Activated T-cell treated with anti-CD3 and anti-CD28 coated beads, Interleukin-2, amount 50 U/mL, for 24 hours (primary cell): ENCODE results near the gene LBHD2.
"Not testable (repeated sequence)": the region's sequence is repeated elsewhere in the genome, so short reads cannot be mapped to it uniquely, and the experiment has no call there.

Source experiments
- DNase-seq: peaks from one replicate; pipeline ENCODE4 v3.0.0-alpha.2; 2020
- H3K27ac Mint-ChIP-seq: 2 replicates; pipeline ENCODE4 v1.8.0; 2020; ENCODE audit warnings: mild to moderate bottlenecking, mixed read lengths
- H3K27me3 Mint-ChIP-seq: 2 replicates; pipeline ENCODE4 v1.8.0; 2020; ENCODE audit warnings: mixed read lengths
- H3K36me3 Mint-ChIP-seq: 2 replicates; pipeline ENCODE4 v1.8.0; 2020; ENCODE audit warnings: low read depth, mixed read lengths
- H3K4me1 Mint-ChIP-seq: 2 replicates; pipeline ENCODE4 v1.8.0; 2020; ENCODE audit warnings: low read depth, mixed read lengths
- H3K4me3 Mint-ChIP-seq: 2 replicates; pipeline ENCODE4 v1.8.0; 2020; ENCODE audit warnings: mild to moderate bottlenecking, moderate library complexity, mixed read lengths
- H3K9me3 Mint-ChIP-seq: 2 replicates; pipeline ENCODE4 v1.8.0; 2020; ENCODE audit warnings: mixed read lengths

LBHD2 gene

GRCh38 chr14:103084021-103084919, at the start of gene LBHD2:
LBHD2 (plus strand) TSS chr14:103084210; CDS start chr14:103086013, 1,803 bp downstream.
- Mint-ChIP-seq H3K4me1 (no peaks in the 10 kb centered on the region), H3K4me3 (no peak within 1 kb of the TSS), H3K9me3 (no peaks in the 10 kb centered on the region), H3K27me3 (peaks cover 27% of the 10 kb centered on the region), H3K27ac (no peak within 1 kb of the TSS), H3K36me3 (no peaks in the 10 kb centered on the region)
- no peak for DNase-seq

- Mint-ChIP-seq H3K4me1 (peaks cover 7% of the 10 kb centered on the region), H3K27ac (no peak overlapping the region), H3K4me3 (no peak overlapping the region), H3K27me3 (peaks cover 11% of the 10 kb centered on the region), H3K36me3 (no peaks in the 10 kb centered on the region), H3K9me3 (peaks cover 5% of the 10 kb centered on the region)
- no peak for DNase-seq
Observed at GRCh38 chr14:103041464-103041863, 42.5 kb upstream of the LBHD2 start.

DNA sequence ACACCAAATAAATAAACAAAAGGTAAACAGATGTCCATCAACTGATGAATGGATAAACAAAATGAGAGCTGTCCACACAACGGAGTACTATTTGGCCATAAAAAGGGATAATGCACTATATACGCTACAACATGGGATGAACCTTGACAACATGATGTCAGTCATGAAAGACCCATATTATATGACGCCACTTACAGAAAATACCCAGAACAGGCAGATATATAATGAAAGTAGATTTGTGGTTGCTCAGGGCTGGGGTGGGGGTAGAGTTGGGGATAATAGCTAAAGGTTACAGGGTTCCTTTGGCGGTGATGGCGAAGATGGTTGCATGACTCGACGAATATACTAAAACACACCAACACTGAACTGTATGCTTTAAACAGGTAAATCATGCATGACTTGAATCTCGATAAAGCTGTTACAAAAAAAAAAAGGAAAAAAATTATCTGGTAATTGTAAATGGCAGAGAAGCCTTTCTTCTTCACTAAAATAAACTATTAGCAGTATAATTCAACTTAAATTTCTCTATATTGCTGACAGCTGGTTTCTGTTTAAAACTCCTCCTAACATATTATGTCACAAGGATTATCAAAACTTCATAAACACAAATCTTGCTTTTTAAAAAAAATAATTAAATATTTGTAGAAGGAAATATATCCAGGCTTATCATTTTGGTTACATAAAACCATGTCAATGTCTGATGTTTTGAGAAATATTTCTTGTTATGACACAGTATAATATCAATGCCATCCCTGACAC, 40.6 kb upstream of the LBHD2 start:
- no peak overlapping the region for H3K27ac Mint-ChIP-seq
- no peaks in the 10 kb centered on the region for H3K36me3 Mint-ChIP-seq
- H3K4me3 Mint-ChIP-seq = no peak overlapping the region
- peaks cover 14% of the 10 kb centered on the region for H3K27me3 Mint-ChIP-seq
- H3K9me3 Mint-ChIP-seq = peaks cover 5% of the 10 kb centered on the region
- H3K4me1 Mint-ChIP-seq = peaks cover 7% of the 10 kb centered on the region
- DNase-seq = no peak

DNA sequence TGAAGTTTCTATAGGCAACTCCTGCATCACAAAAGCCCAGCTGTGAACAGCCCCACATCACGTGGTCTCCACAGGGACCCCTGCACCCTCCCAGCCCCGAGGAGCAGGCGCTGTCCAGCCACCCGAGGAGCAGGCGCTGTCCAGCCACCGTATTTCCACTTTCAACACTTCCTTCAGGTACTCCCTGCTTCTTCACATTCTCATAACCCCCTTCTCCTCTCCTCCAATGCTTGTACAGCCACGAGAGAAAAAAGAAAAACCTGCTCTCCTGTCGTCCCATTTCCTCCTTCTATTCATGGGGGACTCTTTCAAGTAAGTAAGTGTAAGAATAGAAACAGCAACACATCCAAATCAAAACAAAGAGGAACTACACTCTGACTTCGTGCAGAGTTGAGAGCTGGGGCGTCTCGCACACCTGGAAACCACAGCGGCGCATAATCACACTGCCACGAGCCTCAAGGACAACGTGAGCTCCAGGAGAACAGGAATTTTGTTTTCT, 38.6 kb upstream of the LBHD2 start:
- H3K4me3 Mint-ChIP-seq = no peak overlapping the region

DNA sequence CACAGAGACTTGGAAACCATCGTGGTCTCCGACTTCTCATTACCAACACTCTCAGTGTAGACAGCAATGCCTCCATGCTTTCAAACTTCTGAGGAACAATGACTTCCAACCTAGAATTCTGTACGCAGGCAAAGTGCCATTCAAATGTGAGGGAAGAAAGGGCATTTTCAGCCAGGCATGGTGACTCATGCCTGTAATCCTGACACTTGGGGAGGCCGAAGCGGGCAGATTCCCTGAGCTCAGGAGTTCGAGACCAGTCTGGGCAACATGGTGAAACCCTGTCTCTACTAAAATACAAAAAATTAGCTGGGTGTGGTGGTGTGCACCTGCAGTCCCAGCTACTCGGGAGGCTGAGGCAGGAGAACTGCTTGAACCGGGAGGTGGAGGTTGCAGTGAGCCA, 36.6 kb upstream of the LBHD2 start:
- H3K4me3 Mint-ChIP-seq, H3K4me1 Mint-ChIP-seq, H3K36me3 Mint-ChIP-seq, H3K9me3 Mint-ChIP-seq, DNase-seq, H3K27ac Mint-ChIP-seq: not testable (repeated sequence)
- H3K27me3 Mint-ChIP-seq = peaks cover 16% of the 10 kb centered on the region

More for the DNA sequence above, 38.6 kb upstream of the LBHD2 start:
- H3K4me1 Mint-ChIP-seq = peaks cover 7% of the 10 kb centered on the region
- H3K9me3 Mint-ChIP-seq = peaks cover 5% of the 10 kb centered on the region
- peaks cover 14% of the 10 kb centered on the region for H3K27me3 Mint-ChIP-seq
- no peak for DNase-seq
- H3K27ac Mint-ChIP-seq = no peak overlapping the region
- H3K36me3 Mint-ChIP-seq = no peaks in the 10 kb centered on the region

DNA sequence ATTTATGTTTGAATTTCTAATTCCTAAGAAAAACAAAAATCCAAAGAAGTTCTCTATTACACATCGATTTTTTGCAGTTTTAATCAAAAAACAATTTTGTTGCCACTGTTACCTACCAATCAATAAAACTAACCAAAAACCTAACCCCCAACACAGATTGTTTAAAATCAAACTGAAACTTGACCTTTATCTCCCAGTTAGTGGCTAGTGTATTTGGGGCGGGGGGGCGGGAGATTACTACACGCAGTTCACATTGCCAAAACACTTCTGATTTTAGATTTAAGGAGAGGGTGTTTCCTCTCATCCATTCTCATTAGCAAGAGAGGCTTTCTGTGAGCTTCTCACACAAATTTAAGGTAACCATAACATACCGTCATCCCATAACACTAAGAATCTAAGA, 33.1 kb upstream of the LBHD2 start:
- Mint-ChIP-seq H3K36me3 (no peaks in the 10 kb centered on the region), H3K4me1 (peaks cover 4% of the 10 kb centered on the region), H3K4me3 (no peak overlapping the region), H3K27me3 (peaks cover 10% of the 10 kb centered on the region), H3K9me3 (no peaks in the 10 kb centered on the region), H3K27ac (no peak overlapping the region)
- no peak for DNase-seq

- no peak overlapping the region for H3K27ac Mint-ChIP-seq
- H3K4me1 Mint-ChIP-seq = peaks cover 7% of the 10 kb centered on the region
- DNase-seq = no peak
- H3K4me3 Mint-ChIP-seq = no peak overlapping the region
- H3K9me3 Mint-ChIP-seq = no peaks in the 10 kb centered on the region
- peaks cover 13% of the 10 kb centered on the region for H3K27me3 Mint-ChIP-seq
- H3K36me3 Mint-ChIP-seq = no peaks in the 10 kb centered on the region
Observed at GRCh38 chr14:103052407-103052806, 31.6 kb upstream of the LBHD2 start.

DNA sequence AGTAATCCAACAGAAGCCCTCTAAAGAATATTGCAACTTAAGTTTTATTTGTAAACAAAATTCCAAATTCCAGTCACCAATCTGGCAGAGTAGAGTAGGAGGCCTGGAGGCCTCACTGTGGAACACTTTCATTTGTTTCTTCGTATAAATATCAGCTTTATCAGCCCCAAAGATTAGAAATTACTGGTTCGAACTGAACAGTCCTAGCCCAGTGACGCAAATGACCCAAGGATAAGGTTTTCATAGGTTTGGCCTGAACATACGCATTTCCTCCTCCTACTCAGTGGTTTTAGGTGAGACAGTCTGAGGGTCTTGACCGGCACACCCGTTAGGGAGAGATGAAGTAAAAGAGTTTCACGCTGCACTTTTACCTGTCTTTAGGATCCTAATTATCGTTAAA, 28.3 kb upstream of the LBHD2 start:
- Mint-ChIP-seq H3K9me3 (no peaks in the 10 kb centered on the region), H3K27ac (no peak overlapping the region), H3K4me1 (peaks cover 12% of the 10 kb centered on the region), H3K4me3 (peak overlapping the region; percentile 57), H3K36me3 (no peaks in the 10 kb centered on the region), H3K27me3 (peaks cover 34% of the 10 kb centered on the region)
- DNase-seq = no peak

- Mint-ChIP-seq H3K4me1 (peaks cover 12% of the 10 kb centered on the region), H3K27me3 (peaks cover 35% of the 10 kb centered on the region), H3K9me3 (no peaks in the 10 kb centered on the region), H3K4me3 (peak overlapping the region; percentile 57), H3K36me3 (no peaks in the 10 kb centered on the region), H3K27ac (no peak overlapping the region)
- DNase-seq = no peak
Observed at GRCh38 chr14:103056322-103057027, 27.5 kb upstream of the LBHD2 start.

DNA sequence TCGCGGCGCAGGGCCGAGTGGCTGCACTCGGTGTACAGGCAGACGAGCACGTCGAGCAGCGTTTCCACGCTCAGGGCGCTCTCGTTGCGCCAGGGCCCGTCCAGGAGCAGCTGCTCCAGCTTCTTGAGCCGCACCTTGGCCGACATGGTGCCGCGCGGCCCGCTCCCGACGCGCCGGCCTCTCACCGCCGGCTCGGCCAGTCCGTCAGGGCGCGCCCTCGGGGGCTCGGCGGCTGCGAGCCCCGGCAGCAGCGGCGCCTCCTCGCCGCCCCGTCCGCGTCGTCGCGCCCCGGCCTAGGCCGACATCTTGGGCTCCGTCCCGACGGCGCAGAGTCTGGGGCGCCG, 27.0 kb upstream of the LBHD2 start:
- no peaks in the 10 kb centered on the region for H3K9me3 Mint-ChIP-seq
- no peaks in the 10 kb centered on the region for H3K36me3 Mint-ChIP-seq
- no peak overlapping the region for H3K27ac Mint-ChIP-seq
- no peak overlapping the region for H3K4me3 Mint-ChIP-seq
- DNase-seq = no peak
- H3K27me3 Mint-ChIP-seq = peaks cover 40% of the 10 kb centered on the region
- peaks cover 12% of the 10 kb centered on the region for H3K4me1 Mint-ChIP-seq

- H3K4me3 Mint-ChIP-seq = peak within 1 kb of the TSS; percentile 57
- H3K36me3 Mint-ChIP-seq = no peaks in the 10 kb centered on the region
- H3K27ac Mint-ChIP-seq = no peak within 1 kb of the TSS
- peak; percentile 66 for DNase-seq
- peaks cover 40% of the 10 kb centered on the region for H3K27me3 Mint-ChIP-seq
- peaks cover 12% of the 10 kb centered on the region for H3K4me1 Mint-ChIP-seq
- no peaks in the 10 kb centered on the region for H3K9me3 Mint-ChIP-seq
Observed at GRCh38 chr14:103057372-103058163, 26.4 kb upstream of the LBHD2 start, which contains the start of gene CDC42BPB. CDC42BPB (minus strand) TSS chr14:103057549; CDS start chr14:103057173, 376 bp downstream.

DNA sequence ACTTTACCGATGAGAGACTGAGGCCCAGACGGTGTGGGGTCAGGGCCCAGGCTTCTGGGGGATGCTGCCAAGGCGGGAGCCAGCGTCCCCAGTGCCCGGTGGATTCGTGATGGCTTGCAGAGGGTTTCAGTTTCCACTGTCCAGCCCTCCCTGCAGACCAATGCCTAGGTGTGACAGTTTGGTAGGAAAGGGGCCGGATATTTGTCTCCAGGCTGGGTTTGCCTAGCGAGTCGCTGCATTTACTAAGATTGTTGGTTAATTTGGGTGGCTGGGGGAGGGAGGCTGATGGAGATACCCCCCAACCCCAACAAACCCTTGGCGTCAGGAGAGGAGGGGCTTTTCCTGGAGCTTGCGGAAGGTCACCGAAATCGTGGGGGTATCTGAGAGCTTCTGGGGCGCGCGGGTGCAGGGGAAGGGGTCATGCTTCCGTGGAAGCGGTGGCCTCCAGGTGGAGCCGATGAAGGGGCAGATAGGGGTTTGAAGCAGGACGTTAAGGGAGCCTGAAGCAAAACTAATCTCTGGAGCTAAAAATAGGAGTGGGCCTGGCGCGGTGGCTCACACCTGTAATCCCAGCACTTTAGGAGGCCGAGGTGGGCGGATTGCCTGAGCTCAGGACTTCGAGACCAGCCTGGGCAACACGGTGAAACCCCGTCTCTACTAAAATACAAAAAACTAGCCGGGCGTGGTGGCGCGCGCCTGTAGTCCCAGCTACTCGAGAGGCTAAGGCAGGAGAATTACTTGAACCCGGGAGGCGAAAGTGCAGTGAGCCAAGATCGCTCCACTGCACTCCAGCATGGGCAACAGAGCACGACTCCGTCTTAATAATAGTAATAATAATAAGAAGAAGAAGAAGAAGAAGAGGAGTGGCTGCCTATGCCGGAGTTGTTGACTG, 25.6 kb upstream of the LBHD2 start:
- H3K27me3 Mint-ChIP-seq = peaks cover 40% of the 10 kb centered on the region
- DNase-seq = no peak

GRCh38 chr14:103059556-103059955, 24.5 kb upstream of the LBHD2 start:
- no peak overlapping the region for H3K27ac Mint-ChIP-seq
- H3K27me3 Mint-ChIP-seq = peaks cover 40% of the 10 kb centered on the region
- peaks cover 12% of the 10 kb centered on the region for H3K4me1 Mint-ChIP-seq
- no peaks in the 10 kb centered on the region for H3K36me3 Mint-ChIP-seq
- no peaks in the 10 kb centered on the region for H3K9me3 Mint-ChIP-seq
- no peak overlapping the region for H3K4me3 Mint-ChIP-seq
- DNase-seq = no peak

More for the DNA sequence above, 25.6 kb upstream of the LBHD2 start:
- Mint-ChIP-seq H3K4me3 (peak overlapping the region; percentile 46), H3K27ac (no peak overlapping the region), H3K36me3 (no peaks in the 10 kb centered on the region), H3K9me3 (no peaks in the 10 kb centered on the region), H3K4me1 (peaks cover 12% of the 10 kb centered on the region)
